MM.1S (cell line): Measurements from ENCODE around the gene THEM4.

ENCODE experiments used
- CTCF ChIP-seq: fragments of 300-600 bp; sonication (generic); IDR thresholded peaks from 2 replicates; pipeline ENCODE4 v1.5.1; 2016; ENCODE audit warnings: antibody characterized with exemption, low read length, mixed read lengths
- EZH2 ChIP-seq: fragments of 300-600 bp; sonication (generic); optimal IDR thresholded peaks from 2 replicates; pipeline ENCODE3; 2017; ENCODE audit warnings: low read depth, mild to moderate bottlenecking, antibody characterized with exemption, low read length, mixed read lengths
- EZH2phosphoT487 ChIP-seq: fragments of 300-600 bp; sonication (generic); IDR thresholded peaks from 2 replicates; pipeline ENCODE4 v1.6.1; 2018; ENCODE audit warnings: antibody characterized with exemption, low read length

GRCh38 chr1:151893176-151893924 lies 16.0 kb downstream of the THEM4 start:
- TF ChIP-seq CTCF (no peak), EZH2phosphoT487 (no peak), EZH2 (no peak)
